T-cell (primary cell): Measurements from ENCODE around the gene GALNT14. TPM values are rescaled to one million over a fixed set of nuclear protein-coding genes. Genes with fewer than 3 reads are reported as not detected.

Experiments
- ATAC-seq, 4 experiments: fragments of 200-7000 bp in 3 of 4; fragments of 150-1000 bp in 1 of 4; cut with Tn5 transposase; replicated peaks in 1 of 4; 1 replicate in 3 of 4; 2 replicates in 1 of 4; pipeline ENCODE4 v1.10.0; 2021; ENCODE audit warnings: moderate library complexity in 3 of 4, mild to moderate bottlenecking in 2 of 4, moderate number of reproducible peaks in 1 of 4
- CTCF ChIA-PET, 2 donors: fragments of 300-600 bp; sonication (Branson Sonifier 250); formaldehyde crosslinking; loops; one replicate each; lab custom pipeline; 2022; ENCODE audit warnings: antibody characterized with exemption in 2 of 2; lab: Charles Lee
- POLR2A ChIA-PET, 2 donors: fragments of 300-600 bp; sonication (Branson Sonifier 250); formaldehyde crosslinking; loops; one replicate each; lab custom pipeline; 2022; ENCODE audit warnings: antibody characterized with exemption in 2 of 2; lab: Charles Lee
- DNase-seq, 35 experiments: peaks; one replicate each; pipeline versions ENCODE4 v3.0.0 to v3.0.0-alpha.2; 2013 to 2023
- H3K27ac ChIP-seq: one replicate; pipeline ENCODE4 v1.5.1; 2013; ENCODE audit warnings: low read length
- H3K27me3 ChIP-seq, 2 experiments: replicated peaks in 1 of 2; 1 replicate in 1 of 2; 2 replicates in 1 of 2; pipeline versions ENCODE4 v1.6.1 to v1.7.0; 2013; ENCODE audit warnings: low read length in 1 of 2, mixed read lengths in 1 of 2; ENCODE audit not compliant: control insufficient read depth in 2 of 2, insufficient read depth in 2 of 2; ENCODE audit errors: extremely low read depth in 1 of 2
- H3K36me3 ChIP-seq, 2 donors: 1 replicate in 1 of 2; 2 replicates in 1 of 2; pipeline versions ENCODE4 v1.6.1 to v1.7.0; 2013; ENCODE audit warnings: low read length in 1 of 2; ENCODE audit not compliant: control insufficient read depth in 2 of 2, insufficient read depth in 1 of 2; ENCODE audit errors: extremely low read depth in 1 of 2
- H3K4me1 ChIP-seq, 2 experiments: 1 replicate in 1 of 2; 2 replicates in 1 of 2; pipeline versions ENCODE4 v1.6.1 to v1.7.0; 2013; ENCODE audit warnings: low read length in 2 of 2, mixed read lengths in 1 of 2; ENCODE audit not compliant: insufficient read depth in 2 of 2, control insufficient read depth in 1 of 2; ENCODE audit errors: extremely low read depth in 1 of 2
- H3K4me3 ChIP-seq, 2 donors: 1 replicate in 1 of 2; 2 replicates in 1 of 2; pipeline versions ENCODE4 v1.5.1 to v1.7.0; 2013; ENCODE audit warnings: mild to moderate bottlenecking in 2 of 2, low read length in 1 of 2, moderate library complexity in 1 of 2; ENCODE audit not compliant: control insufficient read depth in 1 of 2; ENCODE audit errors: extremely low read depth in 1 of 2
- H3K9me3 ChIP-seq: 2 replicates; pipeline ENCODE4 v1.7.0; 2013
- H3K27ac Mint-ChIP-seq, 2 donors: one replicate each; pipeline ENCODE4 v1.8.0; 2020 to 2021; ENCODE audit warnings: mild to moderate bottlenecking in 2 of 2, mixed read lengths in 2 of 2
- H3K27me3 Mint-ChIP-seq, 2 donors: one replicate each; pipeline ENCODE4 v1.8.0; 2021 to 2022; ENCODE audit warnings: mixed read lengths in 2 of 2
- H3K36me3 Mint-ChIP-seq: one replicate; pipeline ENCODE4 v1.8.0; 2021; ENCODE audit warnings: mixed read lengths
- H3K4me1 Mint-ChIP-seq, 3 donors: one replicate each; pipeline ENCODE4 v1.8.0; 2020 to 2022; ENCODE audit warnings: mixed read lengths in 3 of 3, mild to moderate bottlenecking in 1 of 3
- H3K4me3 Mint-ChIP-seq, 3 donors: one replicate each; pipeline ENCODE4 v1.8.0; 2020 to 2022; ENCODE audit warnings: mild to moderate bottlenecking in 3 of 3, mixed read lengths in 3 of 3, moderate library complexity in 3 of 3
- H3K9me3 Mint-ChIP-seq, 3 donors: one replicate each; pipeline ENCODE4 v1.8.0; 2020 to 2022; ENCODE audit warnings: mixed read lengths in 3 of 3
- WGBS: methylation state at CpG from one replicate; pipeline ENCODE4 v1.1.5; 2013; ENCODE audit warnings: missing lambda C conversion rate; ENCODE audit not compliant: insufficient coverage; 5-methylcytosine and 5-hydroxymethylcytosine counted together
- total RNA-seq, 35 experiments: library from RNA in 6 of 35; stranded (reverse) in 6 of 35; fragments of 120-200 nt in 1 of 35; gene quantifications; one replicate each; pipeline versions ENCODE4 v1.2.1 to v1.2.4 and lab custom pipeline; 2013 to 2026

GALNT14 gene
- total RNA-seq, 5 donors from 2014 or later (not counting 1 experiment from before 2014, with no cell fraction given) = 0.29 to 0.38 TPM; not detected in 3

GRCh38 chr2:31112544-31112943 is 25.7 kb downstream of the GALNT14 start:
- WGBS = 85% methylated on average over 2 of the region's 3 CpGs
- POLR2A ChIA-PET = no interaction called here
- H3K27ac Mint-ChIP-seq = no peak overlapping the region

GRCh38 chr2:31110998-31111397 is 27.2 kb downstream of the GALNT14 start:
- no peaks in the 10 kb centered on the region for H3K9me3 ChIP-seq
- Mint-ChIP-seq H3K4me1 (no peaks in the 10 kb centered on the region), H3K27me3 (peaks cover 22 to 32% of the 10 kb centered on the region in 2 donors), H3K4me3 (no peak overlapping the region), H3K27ac (no peak overlapping the region), H3K36me3 (no peaks in the 10 kb centered on the region), H3K9me3 (no peaks in the 10 kb centered on the region)
- no peaks in the 10 kb centered on the region for H3K36me3 ChIP-seq
- H3K27me3 ChIP-seq = peaks cover 0 to 9% of the 10 kb centered on the region in 2 experiments
- 96% methylated on average over 3 of the region's 3 CpGs for WGBS
- H3K4me1 ChIP-seq = no peaks in the 10 kb centered on the region
- ChIA-PET CTCF (no interaction called here), POLR2A (interaction anchor here in 1 of 2 donors (0.5 kb wide), 1 partner anchor 1805 kb away, joined by 11 read pairs; no protein-coding TSS in a partner anchor)
- H3K4me3 ChIP-seq = no peak overlapping the region
- ATAC-seq (no peak), DNase-seq (no peak)
- no peak overlapping the region for H3K27ac ChIP-seq

More at GRCh38 chr2:31112544-31112943, 25.7 kb downstream of the GALNT14 start:
- CTCF ChIA-PET = interaction anchor here in 1 of 2 donors (0.6 kb wide), 2 partner anchors 19 to 187 kb away, joined by 3 to 4 read pairs; no protein-coding TSS in a partner anchor
- no peak for DNase-seq
- no peak for ATAC-seq
- Histone ChIP-seq H3K36me3 (no peaks in the 10 kb centered on the region), H3K27me3 (peaks cover 0 to 9% of the 10 kb centered on the region in 2 experiments), H3K27ac (no peak overlapping the region), H3K4me1 (no peaks in the 10 kb centered on the region), H3K4me3 (no peak overlapping the region), H3K9me3 (no peaks in the 10 kb centered on the region)
- Mint-ChIP-seq H3K36me3 (no peaks in the 10 kb centered on the region), H3K27me3 (peaks cover 13 to 24% of the 10 kb centered on the region in 2 donors), H3K4me3 (no peak overlapping the region), H3K4me1 (no peaks in the 10 kb centered on the region), H3K9me3 (no peaks in the 10 kb centered on the region)

GRCh38 chr2:31110431-31110830 is 27.8 kb downstream of the GALNT14 start:
- H3K4me3 ChIP-seq = no peak overlapping the region
- POLR2A ChIA-PET = no interaction called here
- Mint-ChIP-seq H3K27me3 (peaks cover 23 to 35% of the 10 kb centered on the region in 2 donors), H3K4me3 (no peak overlapping the region), H3K36me3 (no peaks in the 10 kb centered on the region), H3K27ac (no peak overlapping the region), H3K4me1 (no peaks in the 10 kb centered on the region), H3K9me3 (no peaks in the 10 kb centered on the region)
- 20% methylated on average over 1 of the region's 3 CpGs for WGBS
- H3K36me3 ChIP-seq = no peaks in the 10 kb centered on the region
- no peaks in the 10 kb centered on the region for H3K4me1 ChIP-seq
- DNase-seq (no peak), ATAC-seq (no peak)
- CTCF ChIA-PET = no interaction called here
- H3K9me3 ChIP-seq = no peaks in the 10 kb centered on the region
- H3K27ac ChIP-seq = no peak overlapping the region
- peaks cover 0 to 9% of the 10 kb centered on the region in 2 experiments for H3K27me3 ChIP-seq

- CTCF ChIA-PET = no interaction called here
- WGBS = 66% methylated on average over 2 of the region's 8 CpGs
- POLR2A ChIA-PET = interaction anchor here in 1 of 2 donors (0.5 kb wide), 1 partner anchor 562 kb away, joined by 3 read pairs; no protein-coding TSS in a partner anchor
- H3K9me3 ChIP-seq = no peaks in the 10 kb centered on the region
- H3K4me1 ChIP-seq = no peaks in the 10 kb centered on the region
- Mint-ChIP-seq H3K27ac (no peak overlapping the region), H3K4me3 (no peak overlapping the region), H3K4me1 (no peaks in the 10 kb centered on the region), H3K27me3 (peaks cover 27 to 36% of the 10 kb centered on the region in 2 donors), H3K9me3 (no peaks in the 10 kb centered on the region), H3K36me3 (no peaks in the 10 kb centered on the region)
- H3K36me3 ChIP-seq = no peaks in the 10 kb centered on the region
- DNase-seq = no peak
- H3K27me3 ChIP-seq = peaks cover 0 to 9% of the 10 kb centered on the region in 2 experiments
- no peak overlapping the region for H3K27ac ChIP-seq
- ATAC-seq = no peak
- no peak overlapping the region for H3K4me3 ChIP-seq
Measured at GRCh38 chr2:31109633-31110192, 28.5 kb downstream of the GALNT14 start.

GRCh38 chr2:31108561-31109286 is 29.5 kb downstream of the GALNT14 start:
- no peak overlapping the region for H3K4me3 ChIP-seq
- CTCF ChIA-PET = no interaction called here
- no peak overlapping the region for H3K27ac ChIP-seq
- H3K4me1 Mint-ChIP-seq = no peaks in the 10 kb centered on the region
- H3K27me3 ChIP-seq = peaks cover 0 to 9% of the 10 kb centered on the region in 2 experiments
- no peak overlapping the region for H3K27ac Mint-ChIP-seq
- no peaks in the 10 kb centered on the region for H3K36me3 Mint-ChIP-seq
- H3K9me3 ChIP-seq = no peaks in the 10 kb centered on the region
- H3K9me3 Mint-ChIP-seq = no peaks in the 10 kb centered on the region
- POLR2A ChIA-PET = interaction anchor here in 1 of 2 donors (0.5 to 0.6 kb wide), 2 partner anchors 132 to 532 kb away, joined by 3 read pairs; no protein-coding TSS in a partner anchor
- DNase-seq (no peak), ATAC-seq (no peak)
- 100% methylated on average over 1 of the region's 3 CpGs for WGBS
- peaks cover 28 to 35% of the 10 kb centered on the region in 2 donors for H3K27me3 Mint-ChIP-seq
- no peak overlapping the region for H3K4me3 Mint-ChIP-seq
- no peaks in the 10 kb centered on the region for H3K36me3 ChIP-seq
- H3K4me1 ChIP-seq = no peaks in the 10 kb centered on the region

GRCh38 chr2:31107591-31108300 is 30.5 kb downstream of the GALNT14 start:
- Mint-ChIP-seq H3K4me3 (no peak overlapping the region), H3K9me3 (no peaks in the 10 kb centered on the region), H3K27ac (no peak overlapping the region), H3K4me1 (no peaks in the 10 kb centered on the region), H3K36me3 (no peaks in the 10 kb centered on the region), H3K27me3 (peaks cover 31 to 33% of the 10 kb centered on the region in 2 donors)
- no peak for DNase-seq
- ATAC-seq = no peak
- H3K9me3 ChIP-seq = no peaks in the 10 kb centered on the region
- H3K4me3 ChIP-seq = no peak overlapping the region
- H3K27ac ChIP-seq = no peak overlapping the region
- WGBS = 64% methylated on average over 5 of the region's 5 CpGs
- CTCF ChIA-PET = no interaction called here
- peaks cover 0 to 4% of the 10 kb centered on the region in 2 experiments for H3K27me3 ChIP-seq
- no peaks in the 10 kb centered on the region for H3K4me1 ChIP-seq
- POLR2A ChIA-PET = no interaction called here
- no peaks in the 10 kb centered on the region for H3K36me3 ChIP-seq
